NCI-H69 (cell line): ENCODE data around the gene MUC5B.

Experiments
- DNase-seq: peaks from one replicate; lab custom pipeline; 2025; lab: John Stamatoyannopoulos, UW

MUC5B gene

DNA sequence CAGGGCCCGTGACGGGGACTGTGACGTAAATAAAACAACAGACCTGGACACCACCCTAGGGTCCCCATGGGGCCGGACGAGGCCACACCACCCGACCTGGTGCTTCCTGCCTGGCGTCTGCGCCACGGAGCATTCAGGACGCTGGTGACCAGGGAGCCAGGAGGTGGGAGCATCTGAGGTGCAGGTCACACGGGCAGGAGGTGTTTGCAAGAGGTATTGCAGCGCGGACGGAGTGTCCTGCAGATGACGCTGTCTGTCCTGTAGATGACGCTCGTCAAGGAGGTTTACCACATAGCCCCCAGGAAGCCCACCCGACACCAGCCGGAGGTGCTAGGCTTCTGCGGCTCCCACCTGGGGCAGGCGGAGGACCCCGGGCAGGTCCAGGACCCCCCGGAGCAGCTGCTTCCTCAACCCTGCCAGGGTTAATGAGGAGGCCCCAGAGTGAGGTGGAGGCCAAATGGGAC, 986 bp upstream of the MUC5B start:
- no peak for DNase-seq

DNA sequence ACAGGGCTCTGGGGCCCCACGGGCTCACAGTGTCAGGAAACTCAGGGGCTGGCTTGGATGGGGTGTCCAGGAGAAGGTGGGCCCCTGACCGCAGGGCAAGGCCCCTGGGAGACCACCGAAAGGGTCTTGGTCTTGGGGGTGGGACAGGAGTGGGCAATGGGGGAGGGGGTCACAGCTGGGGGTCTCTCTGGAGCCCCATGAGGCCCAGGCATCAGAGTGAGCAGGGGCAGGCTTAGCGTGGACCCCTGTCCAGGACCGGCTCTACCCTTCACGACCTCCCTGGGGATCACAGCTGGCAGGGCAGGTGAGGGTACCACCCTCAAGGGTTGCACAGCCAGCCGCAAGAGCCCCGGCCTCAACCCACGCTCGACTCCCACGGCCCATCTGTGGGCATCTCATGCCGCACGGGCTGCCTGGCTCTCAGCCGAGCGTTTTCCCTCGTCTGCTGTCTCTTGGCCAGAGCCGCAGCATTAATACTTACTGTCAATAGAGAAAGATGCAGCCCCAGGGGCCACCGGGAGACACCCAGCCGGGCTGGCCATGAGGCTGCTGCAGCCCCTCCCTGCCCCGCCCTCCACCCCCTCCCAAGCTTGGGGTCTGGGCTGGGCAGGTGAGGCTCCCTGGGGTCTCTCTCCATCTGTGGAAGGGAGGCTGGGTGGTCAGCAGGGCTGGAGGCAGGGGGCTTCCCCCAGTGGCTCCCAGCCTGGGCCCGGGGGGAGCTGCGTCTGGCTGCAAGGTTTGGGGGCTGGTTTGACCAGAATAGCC, 662 bp downstream of the MUC5B start:
- peak; percentile 85 for DNase-seq

DNA sequence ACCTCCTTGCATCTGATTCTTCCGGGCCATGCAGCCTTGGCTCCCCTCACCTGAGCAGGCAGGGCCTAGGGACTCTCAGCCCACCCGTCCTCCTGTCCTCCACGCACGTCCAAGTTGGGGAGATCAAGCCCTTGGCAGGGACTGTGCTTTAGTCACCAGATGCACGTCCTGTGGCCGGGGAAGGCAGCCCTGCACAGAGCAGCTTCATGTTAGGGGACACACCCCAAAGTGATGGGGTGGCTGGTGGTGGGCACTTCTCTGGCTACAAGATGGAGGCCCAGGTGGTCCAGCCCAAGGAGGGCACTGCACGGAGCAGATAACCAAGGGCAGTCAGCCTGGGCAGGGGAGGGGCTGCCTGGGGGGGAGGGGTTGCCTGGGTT, 1.2 kb downstream of the MUC5B start:
- DNase-seq: peak; percentile 56

DNA sequence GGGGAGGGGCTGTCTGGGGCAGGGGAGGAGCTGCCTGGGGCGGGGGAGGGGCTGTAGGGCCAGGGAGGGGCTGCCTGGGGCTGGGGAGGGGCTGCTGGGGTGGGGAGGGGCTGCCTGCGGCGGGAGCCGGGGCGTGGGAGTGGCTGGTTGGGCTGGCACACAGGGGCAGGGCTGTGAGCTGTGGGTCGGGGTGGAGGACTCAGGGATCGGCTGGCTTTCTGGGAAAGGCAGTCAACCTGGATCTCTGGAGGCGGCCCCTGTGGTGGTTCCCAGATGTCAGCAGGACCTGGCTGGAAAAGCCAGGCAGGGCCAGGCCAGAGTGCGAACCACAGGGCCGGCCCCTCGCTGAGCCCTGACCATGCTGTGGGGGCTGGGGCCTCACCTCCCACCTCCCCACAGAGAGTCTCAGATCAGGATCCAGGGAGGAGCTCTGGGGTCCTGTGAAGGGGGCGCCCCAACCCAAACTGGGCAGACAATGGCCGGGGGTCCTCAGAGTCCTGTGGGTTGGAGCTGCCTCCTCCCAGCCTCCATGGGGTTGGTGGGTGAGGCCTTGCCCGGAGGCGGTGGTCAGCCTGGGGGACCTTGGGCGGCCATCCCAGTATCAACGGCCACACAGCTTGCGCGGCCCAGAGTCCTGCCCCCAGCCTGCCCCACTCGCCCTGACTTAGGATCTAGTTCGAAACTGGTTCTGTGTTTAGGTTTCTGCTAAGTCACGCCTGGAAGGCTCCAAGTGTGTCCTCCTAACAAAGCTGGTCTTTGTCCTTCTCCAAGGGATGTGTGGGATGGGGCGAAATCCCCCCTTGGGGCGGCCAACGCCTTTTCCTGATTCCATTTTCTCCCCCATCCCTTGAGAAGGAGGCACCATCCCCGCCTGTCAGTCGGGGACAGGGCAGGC, 1.9 kb downstream of the MUC5B start:
- peak; percentile 56 for DNase-seq

DNA sequence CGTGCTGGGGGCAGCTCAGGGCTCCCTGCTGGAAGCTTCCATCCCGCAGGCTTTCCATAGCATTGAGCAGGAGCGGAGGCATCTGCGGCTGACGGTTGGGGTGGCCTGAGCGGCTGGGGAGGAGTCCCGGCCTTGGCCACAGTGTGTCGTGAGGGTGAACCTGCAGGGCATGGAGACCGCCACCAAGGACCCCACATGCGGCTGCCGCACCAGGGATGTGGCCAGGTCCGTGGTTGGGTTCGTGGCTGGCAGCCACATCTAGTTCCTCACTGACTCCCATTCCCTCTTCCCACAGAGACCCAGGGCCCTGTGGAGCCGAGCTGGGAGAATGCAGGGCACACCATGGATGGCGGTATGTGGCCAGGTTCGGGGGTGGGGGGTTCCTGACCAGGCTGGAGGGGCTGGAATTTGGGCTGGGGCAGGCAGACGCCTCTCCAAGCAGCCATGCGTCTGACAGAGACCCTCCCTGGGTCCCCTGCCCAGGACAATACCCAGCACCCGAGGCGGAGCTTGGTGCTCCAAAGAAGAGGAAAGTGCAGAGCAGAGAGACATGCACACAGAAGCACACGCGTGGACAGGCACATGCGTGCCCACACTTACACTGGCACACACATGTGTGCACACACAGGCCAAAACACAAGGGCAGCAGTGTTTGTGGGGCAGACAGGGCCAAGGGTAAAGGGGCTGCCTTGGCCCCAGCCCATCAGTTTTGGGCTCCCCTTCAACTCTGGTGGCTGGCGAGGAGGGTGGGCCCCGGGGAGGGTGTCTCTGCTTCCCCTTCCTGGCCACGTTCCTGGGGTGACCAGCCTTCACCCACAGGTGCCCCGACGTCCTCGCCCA, 2.7 kb downstream of the MUC5B start:
- DNase-seq: no peak

DNA sequence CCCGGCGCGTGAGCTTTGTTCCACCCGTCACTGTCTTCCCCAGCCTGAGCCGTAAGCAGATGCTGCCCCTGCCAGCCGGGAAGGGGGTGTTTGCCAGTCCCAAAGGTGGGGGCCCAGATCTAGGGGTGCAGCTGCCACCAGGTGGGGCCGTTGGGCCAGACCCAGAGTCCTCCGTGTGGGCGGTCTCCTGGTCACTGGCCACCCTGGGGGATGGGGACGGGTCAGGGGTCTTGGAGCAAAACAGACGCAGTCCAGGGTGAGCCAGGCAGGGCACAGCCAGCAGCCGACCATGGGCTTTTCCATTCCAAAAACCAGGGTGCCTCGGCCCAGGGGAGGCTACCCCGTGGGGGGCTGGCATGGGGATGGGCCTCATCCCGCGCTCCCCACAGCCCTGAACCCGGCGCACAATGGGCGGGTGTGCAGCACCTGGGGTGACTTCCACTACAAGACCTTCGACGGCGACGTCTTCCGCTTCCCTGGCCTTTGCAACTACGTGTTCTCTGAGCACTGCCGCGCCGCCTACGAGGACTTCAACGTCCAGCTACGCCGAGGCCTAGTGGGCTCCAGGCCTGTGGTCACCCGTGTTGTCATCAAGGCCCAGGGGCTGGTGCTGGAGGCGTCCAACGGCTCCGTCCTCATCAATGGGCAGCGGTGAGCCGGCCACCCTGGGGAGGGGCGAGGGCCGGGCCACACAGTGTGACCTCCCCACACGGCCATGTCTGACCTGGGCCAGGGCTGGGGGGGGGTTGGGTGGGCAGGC, 3.5 kb downstream of the MUC5B start:
- no peak for DNase-seq

DNA sequence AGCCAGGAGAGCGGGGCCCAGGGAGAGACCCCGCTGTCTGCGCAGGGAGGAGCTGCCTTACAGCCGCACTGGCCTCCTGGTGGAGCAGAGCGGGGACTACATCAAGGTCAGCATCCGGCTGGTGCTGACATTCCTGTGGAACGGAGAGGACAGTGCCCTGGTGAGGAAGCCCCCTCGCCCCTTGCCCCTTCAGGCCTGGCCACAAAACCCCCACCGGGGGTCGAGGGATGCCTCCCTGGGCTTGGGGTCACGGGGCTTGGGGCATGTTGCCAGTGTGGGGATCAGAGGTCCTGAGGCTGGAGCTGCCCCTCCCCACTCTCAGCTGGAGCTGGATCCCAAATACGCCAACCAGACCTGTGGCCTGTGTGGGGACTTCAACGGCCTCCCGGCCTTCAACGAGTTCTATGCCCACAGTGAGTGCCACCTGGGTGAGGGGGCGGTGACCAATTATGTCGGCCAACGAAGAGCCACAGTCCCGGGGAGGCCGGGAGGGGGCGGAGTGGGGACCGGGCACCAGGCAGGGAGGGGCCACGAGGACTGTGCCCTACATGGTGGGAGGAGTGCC, 4.2 kb downstream of the MUC5B start:
- DNase-seq: no peak

DNA sequence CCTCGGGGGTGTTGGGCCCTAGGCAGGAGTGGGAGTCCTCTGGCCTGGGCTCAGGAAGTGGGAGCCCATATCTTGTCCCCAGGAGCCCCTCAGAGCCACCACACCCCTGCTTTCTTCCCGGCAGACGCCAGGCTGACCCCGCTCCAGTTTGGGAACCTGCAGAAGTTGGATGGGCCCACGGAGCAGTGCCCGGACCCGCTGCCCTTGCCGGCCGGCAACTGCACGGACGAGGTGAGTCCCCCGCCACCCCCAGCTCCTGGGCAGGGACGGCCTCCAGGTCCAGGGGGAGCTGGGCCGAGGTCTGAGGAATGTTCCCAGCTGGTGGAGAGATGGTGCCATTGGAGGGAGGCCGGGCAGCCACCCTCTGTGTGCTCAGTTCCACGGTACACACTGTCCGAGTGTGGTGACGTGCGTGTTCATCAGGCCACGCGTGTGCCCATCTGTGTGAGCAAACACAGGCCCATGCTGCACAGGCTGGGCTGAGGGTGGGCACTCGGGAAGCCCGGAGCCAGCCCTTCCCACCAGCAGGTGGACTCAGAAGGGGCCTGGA, 4.8 kb downstream of the MUC5B start:
- DNase-seq: no peak

DNA sequence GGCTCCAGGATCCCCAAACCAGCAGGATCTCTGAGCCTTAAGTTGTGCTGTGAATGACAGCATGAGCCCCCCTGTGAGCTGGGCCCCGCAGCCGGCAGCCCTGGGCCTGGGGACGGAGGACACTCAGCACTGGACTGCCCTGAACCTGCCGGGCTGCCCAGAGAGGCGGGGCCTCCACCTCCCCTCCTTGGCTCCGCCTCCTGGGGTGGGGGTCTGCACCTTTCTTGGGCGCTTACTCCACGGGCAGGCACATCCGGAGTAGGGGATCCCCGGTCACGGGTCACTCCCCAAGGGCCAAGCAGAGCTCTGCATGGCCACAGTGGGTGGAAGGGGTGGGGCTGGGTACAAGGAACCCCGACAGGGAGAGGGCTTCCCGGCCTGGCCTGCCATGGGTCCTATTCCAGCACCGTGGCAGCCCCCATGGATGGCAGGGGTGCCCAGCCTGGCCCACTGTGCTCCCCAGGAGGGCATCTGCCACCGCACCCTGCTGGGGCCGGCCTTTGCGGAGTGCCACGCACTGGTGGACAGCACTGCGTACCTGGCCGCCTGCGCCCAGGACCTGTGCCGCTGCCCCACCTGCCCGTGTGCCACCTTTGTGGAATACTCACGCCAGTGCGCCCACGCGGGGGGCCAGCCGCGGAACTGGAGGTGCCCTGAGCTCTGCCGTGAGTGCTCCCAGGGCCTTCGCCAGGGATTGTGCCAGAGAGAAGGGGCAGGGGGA, 5.4 kb downstream of the MUC5B start:
- DNase-seq: no peak

DNA sequence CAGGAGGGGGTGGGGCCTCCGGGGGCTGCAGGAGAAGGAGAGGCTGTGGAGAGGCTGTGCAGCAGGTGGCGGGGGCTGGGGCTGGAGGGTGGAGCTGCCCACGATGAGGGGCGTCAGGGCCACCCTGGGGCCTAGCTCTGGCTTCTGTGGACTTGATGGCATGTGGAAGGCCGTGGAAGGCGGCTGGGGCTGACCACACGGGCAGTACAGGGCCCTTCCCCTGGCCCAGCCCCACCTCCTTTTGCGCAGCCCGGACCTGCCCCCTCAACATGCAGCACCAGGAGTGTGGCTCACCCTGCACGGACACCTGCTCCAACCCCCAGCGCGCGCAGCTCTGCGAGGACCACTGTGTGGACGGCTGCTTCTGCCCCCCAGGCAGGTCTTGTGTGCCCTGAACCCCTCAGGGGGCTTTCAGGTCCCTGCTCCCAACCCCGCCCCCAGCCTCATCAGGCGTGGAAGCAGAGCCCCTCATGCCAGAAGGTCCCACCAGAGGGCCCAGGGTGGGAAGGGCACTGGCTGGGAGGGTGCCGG, 6.1 kb downstream of the MUC5B start:
- no peak for DNase-seq

DNA sequence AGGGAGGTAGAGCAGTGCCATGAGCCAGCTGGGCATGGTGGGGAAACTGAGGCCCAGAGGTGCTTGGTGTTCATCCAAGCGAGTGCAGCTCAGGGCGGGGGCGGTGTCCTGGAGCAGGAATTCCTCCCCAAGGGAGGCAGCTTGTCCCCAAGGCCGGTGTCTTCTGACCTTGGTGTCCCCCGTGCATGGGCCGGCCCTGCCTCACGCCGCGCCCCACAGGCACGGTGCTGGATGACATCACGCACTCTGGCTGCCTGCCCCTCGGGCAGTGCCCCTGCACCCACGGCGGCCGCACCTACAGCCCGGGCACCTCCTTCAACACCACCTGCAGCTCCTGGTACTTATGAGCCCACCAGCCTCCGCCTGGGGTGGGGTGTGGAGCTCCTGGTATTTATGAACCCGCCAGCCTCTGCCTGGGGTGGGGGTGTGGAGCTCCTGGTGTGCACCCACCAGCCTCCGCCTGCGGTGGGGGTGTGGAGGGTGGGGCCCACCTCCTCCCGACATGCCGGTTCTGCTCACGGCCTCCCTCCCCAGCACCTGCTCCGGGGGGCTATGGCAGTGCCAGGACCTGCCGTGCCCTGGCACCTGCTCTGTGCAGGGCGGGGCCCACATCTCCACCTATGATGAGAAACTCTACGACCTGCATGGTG, 6.7 kb downstream of the MUC5B start:
- DNase-seq: no peak

DNA sequence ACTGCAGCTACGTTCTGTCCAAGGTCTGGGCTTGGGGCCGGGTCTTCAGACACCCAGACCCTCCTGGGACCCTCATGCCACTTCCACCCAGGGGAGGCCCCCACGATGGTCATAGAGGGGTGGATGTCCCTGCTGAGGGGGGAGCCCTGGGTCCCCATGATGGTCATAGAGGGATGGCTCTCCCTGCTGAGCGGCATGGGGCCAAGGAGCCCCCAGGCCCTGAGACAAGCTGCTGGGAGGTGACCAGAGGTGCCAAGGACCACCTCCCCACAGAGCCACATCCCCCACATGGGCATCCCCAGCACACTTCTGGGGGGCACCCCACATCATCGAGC, 7.2 kb downstream of the MUC5B start:
- no peak for DNase-seq

DNA sequence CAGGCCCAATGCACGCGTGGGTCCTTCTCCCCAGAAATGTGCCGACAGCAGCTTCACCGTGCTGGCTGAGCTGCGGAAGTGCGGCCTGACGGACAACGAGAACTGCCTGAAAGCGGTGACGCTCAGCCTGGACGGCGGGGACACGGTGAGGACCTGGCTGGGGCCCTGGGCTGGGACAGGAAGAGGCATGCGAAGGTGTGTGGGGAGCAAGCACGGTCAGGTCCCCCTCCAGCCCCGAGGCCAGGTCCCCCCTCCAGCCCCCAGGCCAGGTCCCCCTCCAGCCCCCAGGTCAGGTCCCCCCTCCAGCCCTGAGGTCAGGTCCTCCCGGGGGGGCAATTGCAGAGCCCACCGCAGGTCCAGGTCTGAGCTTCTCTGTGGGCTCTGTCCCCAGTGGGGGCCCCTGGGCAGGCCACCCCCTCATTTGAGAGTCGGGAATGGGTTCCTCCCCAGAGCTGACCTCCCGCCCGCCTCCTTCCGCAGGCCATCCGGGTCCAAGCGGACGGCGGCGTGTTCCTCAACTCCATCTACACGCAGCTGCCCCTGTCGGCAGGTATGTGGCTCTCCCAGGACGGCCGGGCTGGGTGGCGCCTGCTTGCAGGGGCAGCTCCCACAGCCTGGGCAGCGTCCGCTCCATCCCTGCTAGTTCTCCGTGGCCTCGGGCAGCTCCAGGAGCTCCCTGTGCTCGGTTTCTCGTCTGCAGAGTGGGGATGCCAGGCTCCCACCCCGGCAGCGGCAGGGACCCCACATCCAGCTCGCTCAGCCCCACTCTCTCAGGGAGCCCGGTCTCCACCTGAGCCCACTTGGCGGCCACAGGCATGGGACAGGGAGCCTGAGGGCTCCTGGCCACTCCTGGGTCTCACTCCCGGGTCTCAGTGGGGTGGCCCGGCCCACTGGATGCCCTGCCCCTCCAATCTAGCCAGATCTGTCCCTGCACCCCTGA, 7.9 kb downstream of the MUC5B start:
- DNase-seq: no peak

DNA sequence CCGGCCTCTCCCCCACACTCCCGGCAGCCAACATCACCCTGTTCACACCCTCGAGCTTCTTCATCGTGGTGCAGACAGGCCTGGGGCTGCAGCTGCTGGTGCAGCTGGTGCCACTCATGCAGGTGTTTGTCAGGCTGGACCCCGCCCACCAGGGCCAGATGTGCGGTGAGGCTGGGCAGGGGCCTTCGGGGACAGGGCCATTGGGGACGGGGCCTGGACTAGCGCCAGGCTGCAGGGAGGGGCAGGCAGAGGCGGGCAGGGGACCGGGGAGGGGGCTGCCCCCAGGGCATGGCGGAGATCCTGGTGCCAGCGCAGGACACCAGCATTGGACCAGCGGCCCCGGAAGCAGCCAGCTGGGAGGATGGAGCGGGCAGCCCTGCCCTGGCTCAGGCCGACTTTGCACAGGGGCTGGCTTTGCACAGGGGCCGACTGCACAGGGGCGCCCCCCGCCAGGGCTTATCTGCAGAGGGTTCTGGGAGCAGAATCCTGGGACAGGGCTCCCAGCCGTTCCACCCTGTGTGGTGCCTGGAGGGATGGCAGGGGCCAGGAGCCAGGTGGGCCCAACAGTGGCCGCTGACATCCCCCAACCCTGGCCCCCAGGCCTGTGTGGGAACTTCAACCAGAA, 8.6 kb downstream of the MUC5B start:
- peak; percentile 81 for DNase-seq

DNA sequence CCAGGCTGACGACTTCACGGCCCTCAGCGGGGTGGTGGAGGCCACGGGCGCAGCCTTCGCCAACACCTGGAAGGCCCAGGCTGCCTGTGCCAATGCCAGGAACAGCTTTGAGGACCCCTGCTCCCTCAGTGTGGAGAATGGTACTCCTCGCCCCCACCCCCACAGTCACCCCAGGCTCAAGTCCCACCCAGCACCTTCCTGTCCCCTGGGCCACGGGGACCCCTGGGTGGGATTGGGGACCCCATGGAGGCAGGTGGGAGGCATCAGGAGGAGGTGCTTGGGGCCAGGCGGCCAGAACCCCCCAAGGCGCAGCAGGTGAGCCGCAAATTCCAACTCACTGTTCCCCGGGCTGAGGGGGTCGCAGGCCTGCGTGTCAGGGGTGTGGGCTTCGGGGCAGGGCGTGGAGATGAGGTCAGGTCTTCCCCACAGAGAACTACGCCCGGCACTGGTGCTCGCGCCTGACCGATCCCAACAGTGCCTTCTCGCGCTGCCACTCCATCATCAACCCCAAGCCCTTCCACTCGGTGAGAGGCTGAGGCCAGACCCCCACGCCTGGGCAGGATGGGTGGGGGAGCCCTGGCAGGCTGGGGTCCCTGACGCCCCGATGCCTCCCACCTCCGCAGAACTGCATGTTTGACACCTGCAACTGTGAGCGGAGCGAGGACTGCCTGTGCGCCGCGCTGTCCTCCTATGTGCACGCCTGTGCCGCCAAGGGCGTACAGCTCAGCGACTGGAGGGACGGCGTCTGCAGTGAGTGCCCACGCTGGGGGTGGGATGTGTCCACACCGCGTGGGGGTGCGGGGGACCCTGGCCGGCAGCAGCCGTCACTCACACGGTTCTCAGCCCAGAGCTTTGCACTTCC, 9.4 kb downstream of the MUC5B start:
- no peak for DNase-seq

DNA sequence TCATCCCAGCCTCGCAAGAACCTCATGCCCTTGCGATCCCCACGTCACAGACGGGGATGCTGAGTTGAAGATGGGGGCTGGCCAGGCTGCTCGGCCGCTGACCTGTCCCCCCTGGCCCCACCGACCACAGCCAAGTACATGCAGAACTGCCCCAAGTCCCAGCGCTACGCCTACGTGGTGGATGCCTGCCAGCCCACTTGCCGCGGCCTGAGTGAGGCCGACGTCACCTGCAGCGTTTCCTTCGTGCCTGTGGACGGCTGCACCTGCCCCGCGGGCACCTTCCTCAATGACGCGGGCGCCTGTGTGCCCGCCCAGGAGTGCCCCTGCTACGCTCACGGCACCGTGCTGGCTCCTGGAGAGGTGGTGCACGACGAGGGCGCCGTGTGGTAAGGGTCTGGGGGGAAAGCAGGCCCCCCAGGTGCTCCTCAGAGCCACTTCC, 10.0 kb downstream of the MUC5B start:
- peak; percentile 34 for DNase-seq
